ENCODE results near the gene CTU1.

CTU1 gene

DNA sequence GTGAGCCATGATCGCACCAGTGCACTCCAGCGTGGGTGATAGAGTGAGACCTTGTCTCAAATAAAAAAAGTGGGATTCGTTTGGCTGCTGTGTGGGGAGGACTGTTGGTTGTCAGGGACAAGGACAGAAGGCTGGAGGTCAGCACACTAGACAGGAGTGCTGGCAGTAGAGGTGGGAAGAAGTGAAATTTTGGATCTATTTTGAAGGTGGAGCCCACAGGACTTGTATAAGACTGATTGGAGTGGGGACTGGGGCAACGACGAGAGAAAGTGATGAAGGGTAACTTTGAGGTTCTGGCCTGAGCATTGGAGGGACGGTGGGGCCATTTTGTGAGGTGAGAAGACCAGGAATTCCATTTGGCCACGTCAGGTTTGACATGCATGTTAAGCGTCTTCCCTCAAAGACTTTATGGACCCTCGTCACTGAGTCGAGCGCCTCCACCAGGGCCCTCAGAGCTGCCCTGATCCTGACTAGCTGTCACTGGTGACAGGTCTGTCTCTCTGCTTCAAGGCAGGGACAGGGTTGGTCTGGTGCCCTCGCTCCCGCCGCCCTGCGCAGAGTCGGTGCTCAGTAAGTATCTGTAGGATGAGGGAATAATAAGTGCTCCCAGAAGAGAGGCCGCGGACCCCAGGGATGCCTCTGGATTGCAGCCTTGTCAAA lies 673 bp downstream of the CTU1 start:
- H3K4me3 ChIP-seq: peak overlapping the region; percentile 83
- peak overlapping the region; percentile 2 to 67 for H3K27ac ChIP-seq
- TF ChIP-seq, protein P1, sequence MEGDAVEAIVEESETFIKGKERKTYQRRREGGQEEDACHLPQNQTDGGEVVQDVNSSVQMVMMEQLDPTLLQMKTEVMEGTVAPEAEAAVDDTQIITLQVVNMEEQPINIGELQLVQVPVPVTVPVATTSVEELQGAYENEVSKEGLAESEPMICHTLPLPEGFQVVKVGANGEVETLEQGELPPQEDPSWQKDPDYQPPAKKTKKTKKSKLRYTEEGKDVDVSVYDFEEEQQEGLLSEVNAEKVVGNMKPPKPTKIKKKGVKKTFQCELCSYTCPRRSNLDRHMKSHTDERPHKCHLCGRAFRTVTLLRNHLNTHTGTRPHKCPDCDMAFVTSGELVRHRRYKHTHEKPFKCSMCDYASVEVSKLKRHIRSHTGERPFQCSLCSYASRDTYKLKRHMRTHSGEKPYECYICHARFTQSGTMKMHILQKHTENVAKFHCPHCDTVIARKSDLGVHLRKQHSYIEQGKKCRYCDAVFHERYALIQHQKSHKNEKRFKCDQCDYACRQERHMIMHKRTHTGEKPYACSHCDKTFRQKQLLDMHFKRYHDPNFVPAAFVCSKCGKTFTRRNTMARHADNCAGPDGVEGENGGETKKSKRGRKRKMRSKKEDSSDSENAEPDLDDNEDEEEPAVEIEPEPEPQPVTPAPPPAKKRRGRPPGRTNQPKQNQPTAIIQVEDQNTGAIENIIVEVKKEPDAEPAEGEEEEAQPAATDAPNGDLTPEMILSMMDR (IDR thresholded peaks at IDR 0.05): no peak
- DNase-seq (ENCODE audit: low spot score): no peak

DNA sequence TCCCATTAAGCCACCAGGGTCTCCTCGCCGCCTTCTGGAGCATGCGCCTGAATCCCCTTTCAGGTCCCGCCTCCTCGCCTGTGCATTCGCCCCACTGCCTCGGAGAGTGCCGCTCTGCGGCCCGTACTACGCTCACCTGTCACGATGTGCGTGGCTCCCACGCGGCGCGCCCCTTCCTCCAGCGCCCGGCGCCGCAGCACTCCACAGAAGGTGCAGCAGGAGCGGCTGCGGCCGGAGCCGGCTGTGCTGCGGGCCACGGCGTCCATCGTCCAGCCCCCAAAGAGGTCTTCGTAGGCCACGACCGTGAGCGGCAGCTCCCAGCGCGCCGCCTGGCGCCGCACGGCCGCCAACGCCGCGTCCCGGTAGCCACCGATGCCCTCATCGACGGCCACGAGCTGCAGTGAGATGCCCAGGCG lies 4.3 kb downstream of the CTU1 start:
- TF ChIP-seq, protein P1 (IDR thresholded peaks at IDR 0.05): no peak
- Histone ChIP-seq H3K27ac (no peak overlapping the region), H3K4me3 (no peak overlapping the region)
- DNase-seq (ENCODE audit: low spot score): no peak

DNA sequence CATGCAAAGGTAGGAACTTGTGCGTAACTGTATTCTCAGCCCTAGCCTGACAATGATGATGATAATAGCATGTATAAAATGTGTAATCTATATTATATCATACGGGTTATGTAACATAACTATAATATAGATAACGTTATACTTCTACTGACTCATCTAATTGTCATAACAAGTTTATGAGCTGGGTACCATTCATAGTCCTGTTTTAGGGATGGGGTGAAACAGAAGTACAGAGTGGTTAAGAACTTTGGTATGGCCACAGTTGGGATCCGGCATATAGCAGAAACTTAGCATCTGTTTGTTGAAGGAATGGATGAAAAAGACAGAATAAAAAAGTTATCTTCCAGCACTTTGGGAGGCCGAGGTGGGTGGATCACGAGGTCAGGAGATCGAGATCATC lies 5.2 kb downstream of the CTU1 start:
- DNase-seq (ENCODE audit: low spot score): no peak

DNA sequence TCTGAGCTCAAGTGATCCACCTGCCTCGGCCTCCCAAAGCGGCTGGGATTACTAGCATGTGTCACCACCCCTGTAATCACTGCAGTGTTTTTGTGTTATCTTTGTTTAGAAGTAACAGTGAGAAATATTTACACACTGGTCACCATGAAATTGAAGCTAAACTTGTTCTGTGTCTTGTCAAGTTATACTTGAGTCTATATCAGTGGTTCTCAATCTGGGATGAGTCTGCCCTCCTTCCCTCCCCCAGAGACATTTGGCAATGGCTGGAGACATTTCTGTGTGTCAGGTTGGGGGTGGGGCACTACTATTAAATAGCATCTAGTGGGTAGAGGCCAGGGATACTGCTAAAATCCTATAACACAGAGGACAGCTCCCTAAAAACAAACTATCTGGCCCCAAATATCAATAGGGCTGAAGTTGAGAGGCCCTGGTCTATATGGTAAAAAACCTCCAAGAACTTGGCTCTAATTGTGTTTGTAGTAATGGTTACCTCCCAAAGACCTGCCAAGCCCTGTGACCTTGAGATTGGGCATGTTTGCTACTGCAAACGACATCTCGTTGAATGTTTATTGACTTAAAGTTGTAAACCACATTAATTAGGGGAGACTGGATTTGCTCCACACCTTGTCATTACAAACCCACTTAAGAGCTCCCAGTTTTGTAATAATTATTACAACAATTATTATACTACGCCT lies 6.9 kb downstream of the CTU1 start:
- H3K27ac ChIP-seq: no peak overlapping the region
- TF ChIP-seq, protein P1 (IDR thresholded peaks at IDR 0.05): no peak

More for the DNA sequence above, 5.2 kb downstream of the CTU1 start:
- TF ChIP-seq, protein P1 (IDR thresholded peaks at IDR 0.05): no peak
- Histone ChIP-seq H3K4me3 (no peak overlapping the region), H3K27ac (no peak overlapping the region)

GRCh38 chr19:51100601-51101000 lies 7.6 kb downstream of the CTU1 start:
- Histone ChIP-seq H3K27ac (no peak overlapping the region), H3K4me3 (no peak overlapping the region)
- no peak for DNase-seq (ENCODE audit: low spot score)
- TF ChIP-seq, protein P1 (IDR thresholded peaks at IDR 0.05): no peak

More for the DNA sequence above, 6.9 kb downstream of the CTU1 start:
- no peak overlapping the region for H3K4me3 ChIP-seq
- no peak for DNase-seq (ENCODE audit: low spot score)

DNA sequence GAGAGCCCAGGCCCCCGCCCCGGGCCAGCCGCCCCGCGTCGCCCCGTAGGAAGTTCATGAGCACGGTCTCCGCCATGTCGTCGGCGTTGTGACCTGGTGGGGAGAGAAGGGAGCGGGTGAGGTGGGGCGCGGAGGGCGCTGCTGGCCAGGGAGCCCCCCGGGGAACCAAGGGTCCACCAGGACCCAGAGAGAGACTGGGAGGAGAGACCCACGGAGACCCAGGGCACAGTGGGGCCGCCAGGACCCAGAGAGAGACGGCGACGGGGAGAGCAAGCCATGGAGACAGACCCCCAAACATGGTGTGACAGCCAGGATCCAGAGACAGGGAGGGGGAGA lies 9.2 kb downstream of the CTU1 start:
- no peak for DNase-seq (ENCODE audit: low spot score)

More for the DNA sequence above, 9.2 kb downstream of the CTU1 start:
- Histone ChIP-seq H3K4me3 (peak overlapping the region; percentile 25), H3K27ac (no peak overlapping the region)
- TF ChIP-seq, protein P1 (IDR thresholded peaks at IDR 0.05): no peak

All from coronary artery (tissue), 2 donors.